ENCODE data around the gene FERMT2.
"Not testable (repeated sequence)": the region's sequence is repeated elsewhere in the genome, so short reads cannot be mapped to it uniquely, and the experiment has no call there.

Gene FERMT2

GRCh38 chr14:52948039-52948438, 2.8 kb downstream of the FERMT2 start:
- no peak for DNase-seq (ENCODE audit: low read depth, low spot score)

GRCh38 chr14:52944254-52944653, 6.6 kb downstream of the FERMT2 start:
- DNase-seq (ENCODE audit: low read depth, low spot score): no peak

DNA sequence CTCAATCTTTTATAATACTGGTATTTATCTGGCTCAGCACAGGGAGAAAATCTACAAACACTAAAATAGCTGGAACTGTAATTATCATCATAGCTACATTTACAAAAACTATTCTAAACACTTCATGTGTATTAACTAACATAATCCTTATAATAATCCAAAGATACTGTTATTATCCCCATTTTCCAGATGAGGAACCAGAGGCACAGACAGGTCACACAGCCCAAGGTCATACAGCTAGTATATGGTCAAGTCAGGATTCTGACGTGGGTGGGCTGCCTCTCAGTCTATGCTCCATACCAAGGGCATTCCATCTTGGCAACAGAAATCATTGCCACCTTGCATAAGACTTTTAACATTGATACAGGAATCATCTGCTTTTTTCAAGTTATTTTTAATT, 11.4 kb downstream of the FERMT2 start:
- no peak for DNase-seq (ENCODE audit: low read depth, low spot score)

DNA sequence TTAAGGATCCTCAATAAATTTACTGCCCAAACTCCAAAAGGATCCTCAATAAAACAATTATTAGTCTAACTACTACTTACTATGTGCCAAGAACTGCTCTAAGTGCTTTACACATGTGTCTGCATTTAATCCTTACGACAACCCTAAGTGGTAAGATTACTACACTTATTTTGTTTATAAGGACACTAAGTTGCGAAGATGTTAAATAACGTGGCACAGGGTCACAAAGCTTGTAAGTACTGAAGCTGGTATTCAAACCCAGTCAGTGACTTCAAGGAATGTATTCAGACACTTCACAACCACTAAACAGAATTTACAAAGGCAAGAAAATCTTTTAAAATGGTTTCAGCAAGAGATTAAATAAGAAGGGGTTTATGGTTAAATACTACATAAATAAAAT, 13.0 kb downstream of the FERMT2 start:
- no peak for DNase-seq (ENCODE audit: low read depth, low spot score)

GRCh38 chr14:52937306-52937705, 13.5 kb downstream of the FERMT2 start:
- DNase-seq (ENCODE audit: low read depth, low spot score): no peak

- no peak for DNase-seq (ENCODE audit: low read depth, low spot score)
Measured at GRCh38 chr14:52936437-52936836, 14.4 kb downstream of the FERMT2 start.

- no peak for DNase-seq (ENCODE audit: low read depth, low spot score)
Measured at GRCh38 chr14:52935833-52936232, 15.0 kb downstream of the FERMT2 start.

GRCh38 chr14:52934762-52935161, 16.1 kb downstream of the FERMT2 start:
- DNase-seq (ENCODE audit: low read depth, low spot score): no peak

DNA sequence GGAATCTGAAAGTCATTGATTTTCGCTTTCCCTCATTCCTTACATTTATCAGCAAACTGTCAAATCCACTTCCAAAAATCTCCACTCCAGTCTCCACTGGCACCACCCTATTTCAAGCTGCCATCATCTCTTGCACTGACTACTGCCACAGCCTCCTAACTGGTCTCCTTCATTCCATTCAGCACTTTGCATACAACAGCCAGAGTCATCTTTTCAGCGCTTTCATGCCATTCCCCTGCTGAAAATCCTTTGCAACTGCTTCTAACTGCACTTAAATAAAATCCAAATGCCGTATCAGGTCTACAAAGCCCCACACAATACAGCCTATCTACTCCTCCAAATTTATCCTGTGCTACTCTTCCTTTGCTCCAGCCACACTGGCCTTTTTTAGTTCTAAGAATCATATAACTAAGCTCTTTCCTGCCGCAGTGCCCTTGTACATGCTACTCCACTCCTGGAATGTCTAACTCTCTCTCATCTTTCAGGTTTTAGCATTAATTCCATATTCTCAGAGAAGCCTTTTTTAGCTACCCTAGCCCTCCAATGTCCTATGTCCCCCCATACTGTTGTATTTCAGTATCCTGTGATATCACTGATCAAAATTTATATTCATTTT, 21.6 kb downstream of the FERMT2 start:
- no peak for DNase-seq (ENCODE audit: low read depth, low spot score)

DNA sequence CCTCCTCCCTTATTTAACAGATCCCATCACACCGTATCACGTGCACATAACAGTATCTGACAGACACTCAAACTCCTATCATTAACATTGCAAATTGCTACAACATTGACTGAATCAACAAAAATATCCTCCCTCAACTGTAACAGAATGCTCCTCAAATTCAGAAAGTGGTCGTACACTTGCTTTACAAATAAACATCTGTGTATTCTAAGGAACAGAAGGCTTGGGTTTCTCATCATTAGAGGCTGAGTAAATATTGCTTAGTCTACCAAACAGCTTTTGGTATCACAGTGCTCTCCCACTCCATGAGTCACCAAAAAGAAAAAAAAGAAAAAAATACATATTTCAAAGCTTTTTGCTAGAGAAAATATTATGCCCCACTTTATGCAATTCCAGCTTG, 23.9 kb downstream of the FERMT2 start:
- peak; percentile 45 for DNase-seq (ENCODE audit: low read depth, low spot score)

DNA sequence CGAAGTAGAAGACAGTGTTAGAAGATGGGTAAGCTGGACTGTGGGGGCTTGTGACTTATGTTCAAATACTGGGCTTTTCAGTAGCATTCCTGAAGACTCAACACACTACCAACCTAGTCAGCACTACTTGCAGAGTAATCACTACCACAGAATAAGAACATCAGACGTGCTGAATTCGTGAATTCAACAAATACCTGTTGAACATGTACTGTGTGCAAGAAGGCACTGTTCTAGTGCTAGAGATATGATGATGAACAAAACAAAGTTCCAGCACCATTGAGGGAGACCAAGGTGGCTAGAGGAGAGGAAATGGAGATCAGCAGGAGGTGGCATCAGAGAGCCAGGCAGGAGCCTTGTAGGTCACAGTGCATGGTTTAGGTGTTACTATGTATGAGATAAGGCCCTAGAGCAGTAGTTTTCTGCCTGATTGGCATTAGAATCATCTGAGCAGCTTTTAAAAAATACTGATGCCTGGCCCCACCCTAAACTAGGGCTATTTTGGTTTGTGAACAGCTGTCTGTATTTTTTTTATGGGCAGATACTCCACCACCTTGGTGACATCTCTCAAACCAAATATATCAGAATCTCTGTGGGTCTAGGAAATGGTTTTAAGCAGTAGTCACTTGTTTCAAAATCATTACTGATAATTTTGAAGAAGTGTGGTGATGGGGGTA, 26.8 kb downstream of the FERMT2 start:
- DNase-seq (ENCODE audit: low read depth, low spot score): no peak

GRCh38 chr14:52922656-52923055, 28.2 kb downstream of the FERMT2 start:
- DNase-seq (ENCODE audit: low read depth, low spot score): no peak

DNA sequence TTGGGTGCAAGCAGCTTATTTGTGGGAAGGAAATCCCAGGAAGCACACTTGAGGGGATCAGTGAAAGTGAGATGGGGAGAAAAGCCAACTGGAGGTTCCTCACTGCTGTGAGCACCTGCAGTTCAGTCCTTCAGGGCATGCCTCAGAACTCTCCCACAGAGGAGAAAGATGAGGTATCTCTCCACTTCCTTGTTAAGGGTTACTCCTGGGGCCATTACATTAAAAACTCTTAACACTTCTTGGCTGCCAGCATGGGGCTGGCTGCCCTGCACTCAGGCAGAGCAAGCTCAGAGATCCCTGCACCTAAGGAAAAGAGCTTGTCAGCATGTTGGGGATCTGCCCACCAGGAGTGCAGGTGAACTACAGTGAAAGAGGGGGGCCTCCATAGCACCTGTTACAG, 28.8 kb downstream of the FERMT2 start:
- no peak for DNase-seq (ENCODE audit: low read depth, low spot score)

DNA sequence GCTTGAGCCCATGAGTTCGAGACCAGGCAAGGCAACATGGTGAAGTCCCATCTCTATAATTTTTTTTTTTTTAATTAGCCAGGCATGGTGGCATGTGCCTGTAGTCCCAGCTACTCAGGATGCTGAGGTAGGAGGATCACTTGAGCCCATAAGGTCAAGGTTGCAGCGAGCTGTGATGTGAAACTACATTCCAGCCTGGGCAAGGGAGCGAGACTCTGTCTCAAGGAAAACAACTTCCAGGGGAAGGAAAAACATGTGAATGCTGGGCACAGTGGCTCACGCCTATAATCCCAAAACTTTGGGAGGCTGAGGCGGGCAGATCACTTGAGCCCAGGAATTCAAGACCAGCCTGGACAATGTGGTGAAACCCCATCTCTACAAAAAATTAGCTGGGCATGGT, 30.4 kb downstream of the FERMT2 start:
- DNase-seq (ENCODE audit: low read depth, low spot score): not testable (repeated sequence)

- DNase-seq (ENCODE audit: low read depth, low spot score): no peak
Measured at GRCh38 chr14:52919971-52920370, 30.9 kb downstream of the FERMT2 start.

DNA sequence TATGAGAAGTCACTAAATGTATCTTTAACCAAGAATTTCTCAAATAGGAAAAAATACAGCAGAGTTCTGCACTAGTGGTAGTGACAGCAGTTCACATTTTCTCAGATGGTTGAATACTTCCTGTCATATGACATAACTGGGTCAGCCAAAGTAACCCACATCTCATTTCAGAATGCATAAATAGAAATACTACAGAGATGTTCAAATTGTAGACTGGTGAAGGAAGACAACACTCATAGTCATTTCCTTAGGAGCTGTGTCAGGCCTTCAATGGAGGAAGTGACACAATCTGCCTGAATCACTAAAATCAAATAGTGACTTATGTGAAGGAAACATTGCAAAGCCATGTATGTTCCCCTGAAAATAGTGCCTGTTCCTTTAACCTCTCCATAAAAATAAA, 32.4 kb downstream of the FERMT2 start:
- no peak for DNase-seq (ENCODE audit: low read depth, low spot score)

DNA sequence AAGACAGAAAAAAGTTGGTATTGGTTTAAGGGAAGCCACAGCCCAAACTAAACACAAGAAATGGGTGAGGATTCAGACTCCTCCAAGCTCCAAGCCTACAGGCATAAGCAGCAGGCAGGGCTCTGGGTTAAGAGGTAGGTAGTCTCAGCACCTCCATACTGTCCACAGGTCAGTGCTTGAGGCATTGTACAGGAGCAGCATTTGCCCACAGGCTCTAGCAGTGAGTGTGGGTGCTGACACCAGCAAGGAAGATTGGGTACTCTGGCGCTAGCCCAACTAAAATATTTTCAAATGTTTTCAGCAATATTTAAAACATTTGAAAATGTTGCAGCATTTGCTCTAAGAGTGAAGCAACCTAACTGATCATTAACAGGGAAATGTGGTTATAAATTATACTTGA, 33.1 kb downstream of the FERMT2 start:
- DNase-seq (ENCODE audit: low read depth, low spot score): no peak

DNA sequence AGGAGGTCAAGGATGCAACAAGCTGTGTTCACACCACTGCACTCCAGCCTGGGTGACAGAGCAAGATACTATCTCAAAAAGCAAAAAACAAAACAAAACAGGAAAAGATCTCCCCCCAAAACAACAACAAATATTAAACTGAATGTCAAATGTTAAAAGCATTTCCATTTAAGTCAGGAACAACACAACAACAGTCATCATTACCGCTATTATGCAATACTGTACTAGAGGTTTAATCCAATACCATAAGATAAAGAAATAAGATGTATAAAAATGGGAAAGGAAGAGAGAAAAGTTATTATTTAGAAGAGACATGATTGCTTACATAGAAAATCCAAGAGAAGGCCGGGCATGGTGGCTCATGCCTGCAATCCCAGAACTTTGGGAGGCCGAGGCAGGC, 36.6 kb downstream of the FERMT2 start:
- no peak for DNase-seq (ENCODE audit: low read depth, low spot score)

DNA sequence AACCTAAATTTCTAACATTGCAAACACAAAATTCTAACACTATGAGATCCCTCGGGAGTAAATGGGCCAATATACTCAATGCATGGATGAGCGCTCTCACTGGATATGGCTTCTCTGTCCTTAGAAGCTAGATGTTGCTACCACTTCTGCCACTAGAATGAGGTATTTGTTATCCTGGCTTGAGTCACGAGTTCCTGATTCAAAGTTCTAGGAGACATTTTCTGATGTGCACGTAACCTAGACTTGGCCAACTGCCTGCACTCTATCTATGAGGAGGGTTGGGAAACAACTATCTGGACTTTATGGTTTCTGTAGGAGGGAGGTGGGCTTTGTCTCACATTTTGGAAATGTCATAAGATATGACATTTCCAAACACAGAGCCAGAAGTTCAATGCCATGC, 37.6 kb downstream of the FERMT2 start:
- DNase-seq (ENCODE audit: low read depth, low spot score): no peak

DNA sequence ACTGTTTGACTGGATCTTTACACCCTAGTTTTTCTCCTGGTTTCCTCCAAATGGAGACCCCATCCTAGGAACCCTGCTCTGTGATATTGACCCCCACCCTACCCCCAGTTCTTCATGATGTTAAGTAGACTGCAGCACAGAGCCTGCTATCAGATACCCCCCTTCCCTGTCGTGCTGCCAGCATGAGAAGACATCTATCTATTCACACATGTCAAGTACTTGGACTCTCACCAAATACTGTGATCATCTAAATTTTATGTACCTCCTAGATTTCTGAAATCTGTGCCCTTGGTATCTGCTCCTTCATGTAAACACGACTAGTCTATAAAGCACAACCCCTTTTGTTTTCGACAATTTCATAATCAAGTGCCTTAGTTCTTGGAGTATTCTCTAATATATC, 38.9 kb downstream of the FERMT2 start:
- no peak for DNase-seq (ENCODE audit: low read depth, low spot score)

- DNase-seq (ENCODE audit: low read depth, low spot score): no peak
Measured at GRCh38 chr14:52910572-52910971, 40.3 kb downstream of the FERMT2 start.

DNA sequence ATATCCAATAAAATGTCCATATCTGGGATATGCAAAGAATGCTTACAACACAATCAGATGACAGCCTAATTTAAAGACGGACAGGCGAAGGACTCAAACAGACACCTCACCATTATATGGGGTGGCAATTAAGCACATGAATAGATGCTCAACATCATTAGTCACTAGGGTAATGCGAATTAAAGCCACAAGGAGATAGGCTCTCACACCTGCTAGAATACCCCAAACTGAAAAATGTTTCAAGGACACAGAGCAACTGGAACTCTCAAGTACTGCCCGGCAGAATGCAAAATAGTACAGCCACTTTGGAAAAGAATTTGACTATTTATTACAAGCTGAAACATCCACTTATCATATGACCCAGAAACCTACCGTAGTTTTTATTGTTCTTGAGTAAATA, 42.9 kb downstream of the FERMT2 start:
- DNase-seq (ENCODE audit: low read depth, low spot score): no peak

DNA sequence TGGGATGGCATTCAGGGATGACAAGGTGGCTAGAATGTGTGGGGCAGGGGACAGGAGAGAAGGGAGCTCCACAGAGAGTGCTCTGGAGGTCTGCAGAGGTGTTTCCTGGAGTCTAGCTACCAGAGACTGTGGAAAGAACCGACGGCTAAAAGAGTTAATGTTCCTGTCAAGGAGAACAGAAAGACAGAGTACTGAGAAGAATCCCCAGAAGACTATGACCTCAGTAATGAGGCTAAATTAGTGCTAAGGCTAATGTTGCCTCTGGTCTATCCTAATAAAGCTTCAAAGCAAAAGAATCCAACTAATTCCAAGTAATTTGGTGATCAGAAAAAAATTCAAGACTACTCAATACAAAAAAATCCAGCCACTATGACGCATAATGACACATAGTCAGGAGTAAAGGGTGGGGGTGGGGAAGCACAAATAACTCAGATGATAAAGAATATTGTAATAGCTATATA, 44.7 kb downstream of the FERMT2 start:
- no peak for DNase-seq (ENCODE audit: low read depth, low spot score)

Measured in smooth muscle cell of the brain vasculature (primary cell).